ENCODE results near the gene CDH4. TPM values are rescaled to one million over a fixed set of nuclear protein-coding genes. Genes with fewer than 3 reads are reported as not detected.

The CDH4 gene
- total and polyA plus RNA-seq, 2 donors (not counting 3 experiments of a cell fraction or from before 2014, with no cell fraction given): 0.17 to 0.51 TPM

DNA sequence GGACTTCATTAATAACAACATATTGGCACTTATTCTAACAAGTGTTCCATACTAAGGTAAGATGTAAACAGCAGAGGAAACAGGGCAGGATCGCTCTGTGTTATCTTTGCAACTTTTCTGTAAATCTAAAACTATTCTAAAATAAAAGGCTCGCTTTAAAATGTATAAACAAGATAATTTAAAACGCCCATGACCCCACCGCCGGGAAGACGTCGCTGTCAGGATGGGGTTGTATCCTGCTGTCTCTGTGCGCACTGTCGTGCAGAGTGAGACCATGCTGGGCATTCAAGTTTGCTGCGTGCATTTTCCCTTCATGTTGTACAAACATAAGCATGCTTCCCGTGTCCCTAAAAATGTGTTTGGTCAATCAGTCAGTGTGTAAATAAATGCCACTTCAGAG, 255.7 kb downstream of the CDH4 start:
- ChIA-PET CTCF (no interaction called here), POLR2A (no interaction called here)
- no peak overlapping the region for H3K4me3 ChIP-seq (replicated peaks in 1 of 3; ENCODE audit: insufficient read depth in 1 of 3, low read depth in 1 of 3, low read length in 3 of 3)
- no peaks in the 10 kb centered on the region for H3K27me3 ChIP-seq (ENCODE audit: control insufficient read depth in 2 of 2, insufficient read depth in 2 of 2, low read length in 2 of 2)
- H3K9me1 ChIP-seq (replicated peaks; ENCODE audit: control insufficient read depth, extremely low read depth, insufficient read depth, low read length): no peaks in the 10 kb centered on the region
- no peak overlapping the region for H2AFZ ChIP-seq (ENCODE audit: low read depth, low read length)
- no peaks in the 10 kb centered on the region for H3K79me2 ChIP-seq (ENCODE audit: control insufficient read depth, insufficient read depth, low read length)
- DNase-seq (ENCODE audit: low read depth, low spot score): no peak
- H3K4me2 ChIP-seq (ENCODE audit: insufficient read depth, low read length): no peak overlapping the region
- H3K4me1 ChIP-seq (ENCODE audit: control insufficient read depth, extremely low read depth, insufficient read depth, low read length): no peaks in the 10 kb centered on the region
- FAIRE-seq: no peak
- H3K9ac ChIP-seq (replicated peaks; ENCODE audit: extremely low read depth, insufficient read depth, low read length): no peak overlapping the region
- H4K20me1 ChIP-seq (replicated peaks; ENCODE audit: control insufficient read depth, extremely low read depth, insufficient read depth, low read length): no peaks in the 10 kb centered on the region
- no peak overlapping the region for H3K27ac ChIP-seq (ENCODE audit: insufficient read depth, low read depth, low read length)
- intact Hi-C loops (cut with micrococcal nuclease) (no loop called here), dilution Hi-C loops (cut with MboI; ENCODE audit: extremely low pct_ligation_motif_present, low sequenced_read_pairs) (no loop called here)
- H3K9me3 ChIP-seq (replicated peaks; ENCODE audit: control insufficient read depth, insufficient read depth, low read length): peaks cover 3% of the 10 kb centered on the region
- H3K36me3 ChIP-seq (ENCODE audit: control insufficient read depth in 2 of 2, extremely low read depth in 1 of 2, insufficient read depth in 2 of 2, low read length in 2 of 2): no peaks in the 10 kb centered on the region
- no TSS peak for BruUV-seq (replicated peaks)
- TF ChIP-seq EZH2 (IDR thresholded peaks at IDR 0.05; ENCODE audit: borderline replicate concordance, low read depth, low read length, severe bottlenecking) (no peak), GATA2 (IDR thresholded peaks at IDR 0.05; ENCODE audit: insufficient read depth, insufficient read length, low read depth, low read length) (no peak), POLR2AphosphoS5 (IDR thresholded peaks at IDR 0.05; ENCODE audit: insufficient read depth, low read depth, low read length) (no peak), FOS (IDR thresholded peaks at IDR 0.05; ENCODE audit: borderline replicate concordance, insufficient read depth, low read length) (no peak), JUN (IDR thresholded peaks at IDR 0.05; ENCODE audit: borderline replicate concordance, insufficient read depth, insufficient read length, low read depth) (no peak), POLR2A (IDR thresholded peaks at IDR 0.05; ENCODE audit: low read depth, low read length) (no peak)
- TF ChIP-seq, protein P1, sequence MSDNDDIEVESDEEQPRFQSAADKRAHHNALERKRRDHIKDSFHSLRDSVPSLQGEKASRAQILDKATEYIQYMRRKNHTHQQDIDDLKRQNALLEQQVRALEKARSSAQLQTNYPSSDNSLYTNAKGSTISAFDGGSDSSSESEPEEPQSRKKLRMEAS (IDR thresholded peaks at IDR 0.05; ENCODE audit: insufficient read depth, insufficient read length): no peak
- TF ChIP-seq, protein P2, sequence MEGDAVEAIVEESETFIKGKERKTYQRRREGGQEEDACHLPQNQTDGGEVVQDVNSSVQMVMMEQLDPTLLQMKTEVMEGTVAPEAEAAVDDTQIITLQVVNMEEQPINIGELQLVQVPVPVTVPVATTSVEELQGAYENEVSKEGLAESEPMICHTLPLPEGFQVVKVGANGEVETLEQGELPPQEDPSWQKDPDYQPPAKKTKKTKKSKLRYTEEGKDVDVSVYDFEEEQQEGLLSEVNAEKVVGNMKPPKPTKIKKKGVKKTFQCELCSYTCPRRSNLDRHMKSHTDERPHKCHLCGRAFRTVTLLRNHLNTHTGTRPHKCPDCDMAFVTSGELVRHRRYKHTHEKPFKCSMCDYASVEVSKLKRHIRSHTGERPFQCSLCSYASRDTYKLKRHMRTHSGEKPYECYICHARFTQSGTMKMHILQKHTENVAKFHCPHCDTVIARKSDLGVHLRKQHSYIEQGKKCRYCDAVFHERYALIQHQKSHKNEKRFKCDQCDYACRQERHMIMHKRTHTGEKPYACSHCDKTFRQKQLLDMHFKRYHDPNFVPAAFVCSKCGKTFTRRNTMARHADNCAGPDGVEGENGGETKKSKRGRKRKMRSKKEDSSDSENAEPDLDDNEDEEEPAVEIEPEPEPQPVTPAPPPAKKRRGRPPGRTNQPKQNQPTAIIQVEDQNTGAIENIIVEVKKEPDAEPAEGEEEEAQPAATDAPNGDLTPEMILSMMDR (IDR thresholded peaks at IDR 0.05; ENCODE audit: extremely low read depth in 1 of 2, insufficient read depth in 1 of 2, low read depth in 1 of 2, low read length in 2 of 2): no peak

Measured in endothelial cell of umbilical vein (primary cell).